ENCODE data around the gene ITGA11.

The ITGA11 gene

GRCh38 chr15:68440136-68440535, 8.2 kb upstream of the ITGA11 start:
- TF ChIP-seq GATA2 (IDR thresholded peaks at IDR 0.05; ENCODE audit: low read depth, low read length) (no peak), GATA3 (IDR thresholded peaks at IDR 0.05; ENCODE audit: low read depth, low read length) (no peak)

DNA sequence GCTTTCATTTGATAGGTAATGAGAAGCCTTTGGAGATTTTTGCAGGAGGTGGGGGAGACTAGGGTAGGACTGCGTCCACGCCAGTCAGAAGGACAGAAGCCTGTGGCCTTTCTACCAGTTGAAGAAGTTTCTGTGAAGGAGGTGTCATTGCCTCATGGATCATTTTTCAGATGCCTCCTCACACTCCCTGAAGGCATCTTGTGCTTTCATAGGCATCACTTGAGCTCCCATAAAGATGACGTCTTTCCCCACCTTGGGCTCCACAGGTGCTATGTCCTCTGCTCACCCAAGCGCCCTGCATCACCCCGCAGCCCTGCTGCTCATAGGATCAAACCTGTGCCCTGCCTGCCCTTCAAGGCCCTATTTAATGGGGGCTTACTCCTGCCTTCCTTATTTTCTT, 7.5 kb upstream of the ITGA11 start:
- TF ChIP-seq GATA3 (IDR thresholded peaks at IDR 0.05; ENCODE audit: low read depth, low read length) (no peak), GATA2 (IDR thresholded peaks at IDR 0.05; ENCODE audit: low read depth, low read length) (no peak)

DNA sequence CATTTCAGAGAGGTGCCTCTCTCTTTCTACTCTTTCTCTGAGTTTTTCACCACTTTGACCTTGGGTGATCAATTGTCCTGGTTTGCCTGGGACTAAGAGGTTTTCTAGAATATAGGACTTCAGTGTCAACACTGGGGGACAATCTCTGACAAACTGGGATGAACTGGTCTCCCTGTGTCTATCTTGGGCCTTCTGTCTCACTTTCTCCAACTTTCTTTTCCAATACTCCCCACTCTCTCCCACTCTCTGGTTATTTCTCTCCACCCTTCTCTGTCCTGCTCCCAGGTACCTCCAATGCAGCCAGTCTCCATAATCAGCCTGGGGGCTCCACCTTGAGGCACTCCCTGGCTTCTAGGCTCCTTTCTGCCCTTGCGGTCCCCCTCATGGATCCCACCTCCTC, 4.7 kb upstream of the ITGA11 start:
- no peak for TF ChIP-seq GATA3 (IDR thresholded peaks at IDR 0.05; ENCODE audit: low read depth, low read length)
- TF ChIP-seq GATA2 (IDR thresholded peaks at IDR 0.05; ENCODE audit: low read depth, low read length): no peak

GRCh38 chr15:68435966-68436365, 4.0 kb upstream of the ITGA11 start:
- TF ChIP-seq GATA2 (IDR thresholded peaks at IDR 0.05; ENCODE audit: low read depth, low read length) (no peak), GATA3 (IDR thresholded peaks at IDR 0.05; ENCODE audit: low read depth, low read length) (no peak)

DNA sequence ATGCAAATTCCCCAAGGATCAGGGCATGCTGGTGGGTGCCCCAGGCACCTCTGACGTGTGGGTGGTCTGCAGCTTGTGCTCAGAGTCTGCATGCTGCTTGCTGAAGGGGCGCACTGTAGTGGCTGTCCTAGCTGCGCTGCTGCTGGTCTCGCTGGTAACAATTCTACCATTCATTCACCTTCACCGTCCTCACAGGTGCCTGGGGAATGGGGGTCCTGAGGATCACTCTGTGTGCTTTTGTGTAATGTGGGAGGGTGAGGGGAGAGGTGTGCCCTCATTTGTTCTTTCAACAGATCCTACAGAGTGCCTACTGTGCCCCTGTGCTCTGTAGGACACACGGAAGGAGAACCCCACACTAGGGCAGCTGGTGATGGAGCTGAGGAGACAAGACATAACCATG, 2.1 kb upstream of the ITGA11 start:
- no peak for TF ChIP-seq GATA3 (IDR thresholded peaks at IDR 0.05; ENCODE audit: low read depth, low read length)
- TF ChIP-seq GATA2 (IDR thresholded peaks at IDR 0.05; ENCODE audit: low read depth, low read length): no peak

DNA sequence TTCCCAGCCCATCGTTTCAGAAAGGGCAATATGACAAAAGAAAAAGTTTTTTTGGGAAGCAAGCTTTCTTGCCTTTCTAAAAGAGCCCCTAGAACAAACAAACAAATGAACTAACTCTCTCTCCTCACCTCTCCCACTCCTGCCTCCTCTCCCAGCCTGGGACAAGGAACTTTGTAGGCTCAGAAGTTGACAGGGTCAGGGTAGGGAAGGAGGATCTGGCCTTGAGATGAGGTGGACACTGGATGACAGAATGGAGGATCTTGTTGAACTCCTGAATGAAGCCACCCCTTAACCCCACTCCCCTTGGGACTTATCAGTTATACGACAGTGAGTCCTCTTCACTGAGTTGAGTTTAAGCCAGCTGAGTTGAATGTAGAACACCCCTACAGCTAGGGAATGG, 1.6 kb upstream of the ITGA11 start:
- TF ChIP-seq GATA2 (IDR thresholded peaks at IDR 0.05; ENCODE audit: low read depth, low read length): no peak
- no peak for TF ChIP-seq GATA3 (IDR thresholded peaks at IDR 0.05; ENCODE audit: low read depth, low read length)

DNA sequence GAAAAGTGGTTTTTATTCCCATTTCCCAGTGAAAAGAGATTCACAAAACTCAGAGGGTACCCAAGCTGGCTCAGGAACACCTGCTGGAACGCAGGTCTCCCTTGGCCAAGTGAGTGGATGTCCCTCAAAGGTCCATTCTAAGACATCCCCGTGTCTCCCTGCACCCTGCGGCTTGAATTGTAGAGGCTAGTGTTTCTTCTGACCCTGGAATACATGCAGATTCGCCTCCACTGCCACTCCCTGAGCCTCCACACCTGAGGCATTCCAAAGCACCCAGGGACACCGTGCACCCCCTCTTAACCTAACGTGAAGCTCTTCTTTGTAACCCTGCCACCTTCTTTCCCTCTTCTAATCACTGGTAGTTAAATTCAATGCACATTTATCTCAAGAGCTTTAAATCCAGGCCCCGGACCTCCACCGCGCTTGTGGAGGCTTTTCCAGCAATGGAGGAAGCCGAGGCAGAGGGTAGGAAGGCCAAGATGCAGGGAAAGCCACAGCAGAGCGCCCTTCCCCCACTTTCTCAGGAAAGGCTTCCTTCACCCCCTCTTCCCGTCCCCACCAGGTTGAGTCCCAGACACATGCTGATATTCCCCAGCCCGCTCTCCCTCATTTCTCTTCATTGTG, 590 bp upstream of the ITGA11 start:
- TF ChIP-seq GATA2 (IDR thresholded peaks at IDR 0.05; ENCODE audit: low read depth, low read length): no peak
- no peak for TF ChIP-seq GATA3 (IDR thresholded peaks at IDR 0.05; ENCODE audit: low read depth, low read length)

DNA sequence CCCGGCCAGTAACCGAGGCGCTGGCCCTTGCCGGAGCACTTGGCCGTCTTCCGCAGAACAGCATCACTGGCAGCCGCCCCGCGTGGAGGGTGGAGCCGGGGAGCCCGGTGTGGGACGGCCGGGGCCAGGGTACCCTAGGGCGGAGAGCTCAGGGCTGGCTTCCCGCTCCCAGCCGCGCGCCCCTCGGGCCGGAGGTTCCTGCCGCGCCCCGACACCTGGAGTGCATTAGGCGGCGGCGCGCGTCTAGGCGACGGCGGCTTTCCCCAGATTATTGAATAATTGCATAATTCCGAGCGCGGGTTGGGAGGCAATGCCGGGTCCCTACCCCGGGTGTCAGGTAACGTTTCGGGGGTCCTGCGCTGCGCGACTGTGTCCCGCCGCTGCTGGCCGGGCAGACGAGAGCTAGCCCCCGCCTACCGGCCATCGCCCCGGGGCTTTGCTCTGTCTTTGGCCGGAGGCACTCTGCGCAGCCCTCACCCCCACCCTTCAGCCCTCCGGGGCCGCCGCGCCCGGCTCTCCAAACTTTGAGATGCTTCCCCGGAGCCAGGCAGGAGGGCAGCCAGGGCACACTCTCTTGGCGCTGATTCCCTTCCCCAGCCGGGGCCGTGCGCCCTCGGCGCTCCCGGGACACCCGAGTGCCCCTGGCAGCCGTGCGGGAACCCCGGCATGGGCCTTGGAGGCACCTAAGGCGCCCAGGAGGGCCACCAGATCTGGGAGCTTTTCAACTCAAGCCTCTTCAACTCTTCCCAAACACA, 749 bp downstream of the ITGA11 start:
- TF ChIP-seq GATA2 (IDR thresholded peaks at IDR 0.05; ENCODE audit: low read depth, low read length) (no peak), GATA3 (IDR thresholded peaks at IDR 0.05; ENCODE audit: low read depth, low read length) (no peak)

DNA sequence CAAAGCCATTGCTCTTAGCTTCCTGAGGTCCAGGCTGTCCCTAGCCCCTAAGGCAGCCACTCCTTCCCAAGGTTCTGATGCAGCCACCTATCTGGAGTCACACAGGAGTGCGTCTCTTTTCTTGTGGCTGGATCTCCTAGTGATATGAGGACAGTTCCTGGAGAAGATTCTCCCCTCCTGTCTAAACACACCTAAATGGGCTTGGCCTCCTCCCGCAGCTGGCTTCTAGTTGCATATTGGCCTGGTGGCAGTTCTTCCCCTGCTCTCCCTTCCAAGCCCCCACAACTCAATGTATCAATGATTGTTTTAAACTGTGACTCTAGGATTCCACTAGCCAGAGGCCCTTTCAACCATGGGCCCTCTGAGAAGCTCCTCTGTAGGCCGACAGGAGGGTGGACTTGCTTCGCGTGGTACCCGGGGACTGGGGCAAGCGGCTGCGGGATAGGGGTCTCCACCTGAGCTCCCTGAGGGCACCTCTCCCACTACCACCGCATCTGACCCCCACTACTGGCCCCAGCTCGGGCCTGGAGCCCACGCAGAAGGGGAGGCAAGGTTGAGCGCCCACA, 1.4 kb downstream of the ITGA11 start:
- TF ChIP-seq GATA2 (IDR thresholded peaks at IDR 0.05; ENCODE audit: low read depth, low read length): no peak
- no peak for TF ChIP-seq GATA3 (IDR thresholded peaks at IDR 0.05; ENCODE audit: low read depth, low read length)

- no peak for TF ChIP-seq GATA3 (IDR thresholded peaks at IDR 0.05; ENCODE audit: low read depth, low read length)
- TF ChIP-seq GATA2 (IDR thresholded peaks at IDR 0.05; ENCODE audit: low read depth, low read length): no peak
These were observed 2.1 kb downstream of the ITGA11 start for GRCh38 chr15:68429691-68430470.

GRCh38 chr15:68428431-68428940, 3.5 kb downstream of the ITGA11 start:
- TF ChIP-seq GATA3 (IDR thresholded peaks at IDR 0.05; ENCODE audit: low read depth, low read length): no peak
- no peak for TF ChIP-seq GATA2 (IDR thresholded peaks at IDR 0.05; ENCODE audit: low read depth, low read length)

DNA sequence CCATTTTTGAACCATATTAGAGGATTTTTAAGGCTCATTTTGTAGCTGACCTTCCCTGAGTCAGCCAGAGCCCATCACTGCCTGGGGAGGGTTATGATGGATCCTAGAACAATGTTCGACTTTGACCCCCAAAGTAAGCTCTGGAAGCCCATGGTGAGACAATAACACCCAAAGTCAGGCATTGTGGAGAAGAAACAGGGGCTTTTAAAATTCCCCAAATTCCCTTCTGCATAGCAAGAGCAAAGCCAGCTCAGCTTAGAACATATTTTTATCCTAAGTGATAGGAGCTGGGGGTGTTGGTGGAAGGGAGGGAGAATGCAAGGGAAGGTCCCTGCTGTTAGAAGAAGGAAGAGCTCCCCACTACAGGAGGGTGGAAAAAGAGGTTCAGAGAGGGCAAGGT, 4.0 kb downstream of the ITGA11 start:
- TF ChIP-seq GATA3 (IDR thresholded peaks at IDR 0.05; ENCODE audit: low read depth, low read length) (no peak), GATA2 (IDR thresholded peaks at IDR 0.05; ENCODE audit: low read depth, low read length) (no peak)

DNA sequence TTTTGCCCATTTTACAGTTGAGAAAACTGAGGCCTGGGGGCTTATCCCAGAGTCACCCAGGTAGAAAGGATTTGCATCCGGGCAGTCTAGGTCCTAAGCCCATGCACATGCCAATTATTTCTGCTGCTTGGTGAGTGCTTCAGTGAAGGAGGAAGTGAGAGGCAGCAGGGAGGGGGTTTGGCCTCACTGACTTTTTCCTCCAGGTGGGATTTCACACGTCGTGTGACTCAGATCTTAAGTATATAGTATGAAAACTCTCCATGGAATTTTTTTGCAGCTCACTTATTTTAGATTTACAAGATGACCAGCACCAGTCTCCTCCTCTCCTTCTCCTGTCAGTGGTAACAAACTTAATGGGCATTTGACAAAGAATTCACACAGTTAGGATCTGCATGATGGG, 4.6 kb downstream of the ITGA11 start:
- TF ChIP-seq GATA2 (IDR thresholded peaks at IDR 0.05; ENCODE audit: low read depth, low read length) (no peak), GATA3 (IDR thresholded peaks at IDR 0.05; ENCODE audit: low read depth, low read length) (no peak)

GRCh38 chr15:68426116-68426515, 5.8 kb downstream of the ITGA11 start:
- TF ChIP-seq GATA3 (IDR thresholded peaks at IDR 0.05; ENCODE audit: low read depth, low read length) (no peak), GATA2 (IDR thresholded peaks at IDR 0.05; ENCODE audit: low read depth, low read length) (no peak)

All from SH-SY5Y (cell line).